ENCODE results near the gene CLDN14. TPM values are rescaled to one million over a fixed set of nuclear protein-coding genes. Genes with fewer than 3 reads are reported as not detected.

CLDN14 gene
- total RNA-seq, 2 experiments from 2014 or later, result not detected

DNA sequence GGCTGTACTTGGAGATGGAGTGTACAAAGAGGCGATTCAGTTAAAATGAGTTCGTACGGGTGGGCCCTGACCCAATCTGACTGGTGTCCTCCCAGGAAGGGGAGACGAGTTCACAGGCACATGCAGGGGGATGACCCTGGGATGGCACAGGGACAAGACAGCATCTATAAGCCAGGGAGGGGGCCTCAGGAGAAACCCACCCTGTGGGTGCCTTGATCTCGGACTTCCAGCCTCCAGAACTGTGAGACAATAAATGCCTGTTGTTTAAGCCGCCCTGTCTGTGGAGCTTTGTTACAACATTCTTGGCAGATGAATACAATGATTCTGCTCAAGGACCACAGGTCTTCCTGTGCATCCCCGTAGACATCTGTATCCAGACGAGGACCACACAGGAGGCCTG is 14.6 kb upstream of the CLDN14 start:
- H3K9me3 ChIP-seq (ENCODE audit: control insufficient read depth in 1 of 2, insufficient read depth in 1 of 2, low read length in 2 of 2), result peaks cover 0 to 17% of the 10 kb centered on the region in 2 experiments
- H3K27ac ChIP-seq (ENCODE audit: low read depth in 1 of 2, low read length in 2 of 2), result no peak overlapping the region
- Mint-ChIP-seq H3K4me1 (ENCODE audit: low read depth) (no peaks in the 10 kb centered on the region), H3K27me3 (no peaks in the 10 kb centered on the region), H3K27ac (no peak overlapping the region), H3K36me3 (ENCODE audit: low read depth) (no peaks in the 10 kb centered on the region), H3K9me3 (peaks cover 2% of the 10 kb centered on the region), H3K4me3 (no peak overlapping the region)
- H3K4me1 ChIP-seq (ENCODE audit: insufficient read depth, low read length), result no peaks in the 10 kb centered on the region
- intact Hi-C loops (cut with DNase I, micrococcal nuclease), result no loop called here
- no peaks in the 10 kb centered on the region for H3K27me3 ChIP-seq (ENCODE audit: control insufficient read depth in 1 of 2, insufficient read depth in 2 of 2, low read length in 2 of 2)
- H3K4me3 ChIP-seq (ENCODE audit: low read length), result no peak overlapping the region
- TF ChIP-seq, protein P1, sequence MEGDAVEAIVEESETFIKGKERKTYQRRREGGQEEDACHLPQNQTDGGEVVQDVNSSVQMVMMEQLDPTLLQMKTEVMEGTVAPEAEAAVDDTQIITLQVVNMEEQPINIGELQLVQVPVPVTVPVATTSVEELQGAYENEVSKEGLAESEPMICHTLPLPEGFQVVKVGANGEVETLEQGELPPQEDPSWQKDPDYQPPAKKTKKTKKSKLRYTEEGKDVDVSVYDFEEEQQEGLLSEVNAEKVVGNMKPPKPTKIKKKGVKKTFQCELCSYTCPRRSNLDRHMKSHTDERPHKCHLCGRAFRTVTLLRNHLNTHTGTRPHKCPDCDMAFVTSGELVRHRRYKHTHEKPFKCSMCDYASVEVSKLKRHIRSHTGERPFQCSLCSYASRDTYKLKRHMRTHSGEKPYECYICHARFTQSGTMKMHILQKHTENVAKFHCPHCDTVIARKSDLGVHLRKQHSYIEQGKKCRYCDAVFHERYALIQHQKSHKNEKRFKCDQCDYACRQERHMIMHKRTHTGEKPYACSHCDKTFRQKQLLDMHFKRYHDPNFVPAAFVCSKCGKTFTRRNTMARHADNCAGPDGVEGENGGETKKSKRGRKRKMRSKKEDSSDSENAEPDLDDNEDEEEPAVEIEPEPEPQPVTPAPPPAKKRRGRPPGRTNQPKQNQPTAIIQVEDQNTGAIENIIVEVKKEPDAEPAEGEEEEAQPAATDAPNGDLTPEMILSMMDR (IDR thresholded peaks at IDR 0.05), result no peak
- ATAC-seq (ENCODE audit: poor library complexity) (no peak), DNase-seq (no peak)
- ChIA-PET CTCF (no interaction called here), POLR2A (no interaction called here)
- H3K36me3 ChIP-seq (ENCODE audit: insufficient read depth, low read length), result no peaks in the 10 kb centered on the region

DNA sequence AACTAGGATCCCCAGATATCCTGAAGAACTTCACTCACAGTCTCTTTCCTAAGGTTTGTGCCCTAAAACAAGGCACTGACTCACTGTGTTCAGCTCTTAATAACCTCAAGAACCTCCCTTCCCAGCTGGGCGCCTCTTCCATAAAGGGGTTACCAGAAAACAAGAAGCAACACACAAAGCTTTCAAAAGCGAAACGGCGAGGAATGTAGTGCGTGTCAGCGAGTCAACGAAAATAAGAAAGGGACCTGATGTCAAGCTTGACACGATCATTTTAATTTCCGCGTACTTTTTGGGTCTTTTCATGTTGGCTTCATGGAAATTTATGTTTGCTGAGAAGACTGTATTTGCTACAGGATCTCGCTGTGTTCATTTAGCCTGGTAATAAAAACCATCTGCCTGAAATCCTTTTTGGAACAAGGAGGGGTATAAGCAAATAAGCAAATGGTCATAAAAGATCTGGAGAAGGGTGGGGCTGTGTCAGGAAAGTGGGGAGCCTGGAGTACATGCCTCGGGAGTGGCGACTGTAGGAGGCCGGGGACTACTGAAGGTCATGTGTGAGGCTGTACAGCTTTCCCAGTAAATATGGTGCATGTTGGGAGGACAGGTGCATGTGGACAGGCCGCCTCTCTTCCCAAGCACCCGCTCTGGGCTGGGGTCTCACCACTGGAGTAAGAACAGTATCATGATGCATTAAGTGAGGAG is 11.4 kb upstream of the CLDN14 start:
- H3K27me3 ChIP-seq (ENCODE audit: control insufficient read depth in 1 of 2, insufficient read depth in 2 of 2, low read length in 2 of 2), result peaks cover 0 to 2% of the 10 kb centered on the region in 2 experiments
- H3K4me1 ChIP-seq (ENCODE audit: insufficient read depth, low read length), result no peaks in the 10 kb centered on the region
- Mint-ChIP-seq H3K36me3 (ENCODE audit: low read depth) (no peaks in the 10 kb centered on the region), H3K9me3 (peaks cover 2% of the 10 kb centered on the region), H3K27ac (no peak overlapping the region), H3K4me3 (no peak overlapping the region), H3K27me3 (peaks cover 8% of the 10 kb centered on the region), H3K4me1 (ENCODE audit: low read depth) (no peaks in the 10 kb centered on the region)
- DNase-seq (no peak), ATAC-seq (ENCODE audit: poor library complexity) (no peak)
- TF ChIP-seq, protein P1 (IDR thresholded peaks at IDR 0.05), result no peak
- H3K9me3 ChIP-seq (ENCODE audit: control insufficient read depth in 1 of 2, insufficient read depth in 1 of 2, low read length in 2 of 2), result peaks cover 0 to 8% of the 10 kb centered on the region in 2 experiments
- intact Hi-C loops (cut with DNase I, micrococcal nuclease), result no loop called here
- H3K36me3 ChIP-seq (ENCODE audit: insufficient read depth, low read length), result no peaks in the 10 kb centered on the region
- ChIA-PET POLR2A (no interaction called here), CTCF (no interaction called here)
- no peak overlapping the region for H3K27ac ChIP-seq (ENCODE audit: low read depth in 1 of 2, low read length in 2 of 2)
- H3K4me3 ChIP-seq (ENCODE audit: low read length), result no peak overlapping the region

DNA sequence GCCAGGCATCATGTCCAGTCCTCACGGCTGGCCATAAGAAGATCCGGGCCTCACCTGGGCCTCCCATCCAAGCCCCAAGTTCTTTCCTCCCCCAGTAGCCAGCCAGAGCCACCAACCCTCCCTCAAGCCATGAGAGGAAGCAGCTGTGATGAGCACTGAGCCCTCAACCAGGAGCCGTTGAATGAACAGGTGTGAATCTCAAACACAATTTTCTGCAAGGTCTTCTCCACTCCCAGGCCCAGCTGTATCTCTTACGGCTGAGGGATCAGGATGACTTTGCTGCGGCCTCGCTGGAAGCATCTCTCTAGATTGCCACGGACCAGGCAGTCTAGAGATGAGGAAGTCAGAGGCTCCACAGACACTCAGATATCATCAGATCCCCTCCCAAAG is 9.8 kb upstream of the CLDN14 start:
- Mint-ChIP-seq H3K9me3 (no peaks in the 10 kb centered on the region), H3K4me1 (ENCODE audit: low read depth) (no peaks in the 10 kb centered on the region), H3K4me3 (no peak overlapping the region), H3K27me3 (peaks cover 8% of the 10 kb centered on the region), H3K27ac (no peak overlapping the region), H3K36me3 (ENCODE audit: low read depth) (no peaks in the 10 kb centered on the region)
- Histone ChIP-seq H3K4me1 (ENCODE audit: insufficient read depth, low read length) (no peaks in the 10 kb centered on the region), H3K4me3 (ENCODE audit: low read length) (no peak overlapping the region), H3K27me3 (ENCODE audit: control insufficient read depth in 1 of 2, insufficient read depth in 2 of 2, low read length in 2 of 2) (peaks cover 0 to 2% of the 10 kb centered on the region in 2 experiments), H3K36me3 (ENCODE audit: insufficient read depth, low read length) (no peaks in the 10 kb centered on the region), H3K9me3 (ENCODE audit: control insufficient read depth in 1 of 2, insufficient read depth in 1 of 2, low read length in 2 of 2) (no peaks in the 10 kb centered on the region), H3K27ac (ENCODE audit: low read depth in 1 of 2, low read length in 2 of 2) (no peak overlapping the region)
- ChIA-PET CTCF (no interaction called here), POLR2A (no interaction called here)
- TF ChIP-seq, protein P1 (IDR thresholded peaks at IDR 0.05), result no peak
- intact Hi-C loops (cut with DNase I, micrococcal nuclease), result no loop called here
- ATAC-seq (ENCODE audit: poor library complexity) (no peak), DNase-seq (no peak)

Measured in CD4-positive, alpha-beta T cell (primary cell).